HFF-Myc (cell line): Measurements from ENCODE around the gene MBP.

Source experiments
- DNase-seq: peaks from one replicate; pipeline ENCODE4 v3.0.0-alpha.2; 2011; ENCODE audit warnings: low read depth; ENCODE audit errors: extremely low read depth
- H3K4me3 ChIP-seq: replicated peaks from 2 replicates; pipeline ENCODE4 v1.5.1; 2011; ENCODE audit warnings: low read depth, mild to moderate bottlenecking, control low read depth, low read length
- CTCF ChIP-seq: IDR thresholded peaks from 2 replicates; pipeline ENCODE4 v1.5.1; 2012; ENCODE audit warnings: mild to moderate bottlenecking, low read depth, low read length, control low read depth; ENCODE audit errors: missing control alignments

Gene MBP

GRCh38 chr18:77037567-77037966, 95.0 kb downstream of the MBP start:
- no peak for DNase-seq
- TF ChIP-seq CTCF: no peak
- no peak overlapping the region for H3K4me3 ChIP-seq

GRCh38 chr18:77035380-77036187, 97.0 kb downstream of the MBP start:
- no peak for TF ChIP-seq CTCF
- no peak for DNase-seq
- no peak overlapping the region for H3K4me3 ChIP-seq

- H3K4me3 ChIP-seq: no peak overlapping the region
- no peak for TF ChIP-seq CTCF
- no peak for DNase-seq
Observed at GRCh38 chr18:77033575-77033974, 99.0 kb downstream of the MBP start.

GRCh38 chr18:77032181-77032701, 100.3 kb downstream of the MBP start:
- DNase-seq: no peak
- no peak for TF ChIP-seq CTCF
- no peak overlapping the region for H3K4me3 ChIP-seq

- DNase-seq: no peak
- H3K4me3 ChIP-seq: no peak overlapping the region
- TF ChIP-seq CTCF: no peak
Observed at GRCh38 chr18:77031662-77032061, 100.9 kb downstream of the MBP start.

- no peak overlapping the region for H3K4me3 ChIP-seq
- TF ChIP-seq CTCF: no peak
- DNase-seq: no peak
Observed at GRCh38 chr18:77030201-77030600, 102.4 kb downstream of the MBP start.
